KG1 (cell line): ENCODE measurements around the gene SLC48A1.
"Not testable (repeated sequence)": the region's sequence is repeated elsewhere in the genome, so short reads cannot be mapped to it uniquely, and the experiment has no call there.

Source experiments
- DNase-seq: peaks from one replicate; lab custom pipeline; 2025; lab: John Stamatoyannopoulos, UW

SLC48A1 gene

DNA sequence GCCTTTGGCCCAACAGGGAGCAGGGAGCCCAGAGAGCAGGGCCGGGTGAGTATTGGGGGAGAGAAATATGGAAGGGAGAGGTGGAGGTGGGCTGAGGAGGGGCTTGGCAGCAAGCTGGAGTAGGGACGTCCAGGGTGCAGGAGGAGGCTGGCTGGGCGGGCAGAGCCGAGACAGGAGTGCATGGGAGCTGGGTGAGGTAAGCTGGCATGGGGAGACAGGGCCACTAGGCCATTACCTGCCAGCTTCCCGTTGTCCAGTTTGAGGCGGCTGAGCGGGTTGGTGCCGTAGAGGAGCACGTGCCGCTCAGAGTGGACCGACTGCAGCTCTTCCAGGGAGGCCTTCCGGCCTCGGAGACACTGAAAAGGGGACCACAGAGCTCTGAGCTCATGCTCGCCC lies 18.3 kb downstream of the SLC48A1 start:
- no peak for DNase-seq

DNA sequence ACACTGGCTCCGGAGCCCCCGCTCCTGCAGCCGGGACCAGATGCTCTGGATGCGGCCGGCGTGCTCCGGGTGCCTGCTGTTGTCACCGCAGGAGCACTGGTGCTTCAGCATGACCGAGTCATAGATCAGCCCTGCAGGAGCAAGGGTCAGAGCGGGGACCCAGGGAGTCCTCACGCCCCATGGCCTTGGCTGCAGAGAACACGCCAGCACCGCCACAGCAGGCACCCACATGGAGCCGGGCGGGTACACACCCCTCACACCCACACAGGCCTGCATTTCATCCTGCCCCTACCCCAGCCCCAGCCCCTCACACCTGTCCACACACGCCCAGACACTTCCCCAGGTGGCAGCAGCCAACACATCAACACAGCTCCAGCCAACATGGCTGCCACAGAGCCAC lies 18.8 kb downstream of the SLC48A1 start:
- DNase-seq, result no peak

DNA sequence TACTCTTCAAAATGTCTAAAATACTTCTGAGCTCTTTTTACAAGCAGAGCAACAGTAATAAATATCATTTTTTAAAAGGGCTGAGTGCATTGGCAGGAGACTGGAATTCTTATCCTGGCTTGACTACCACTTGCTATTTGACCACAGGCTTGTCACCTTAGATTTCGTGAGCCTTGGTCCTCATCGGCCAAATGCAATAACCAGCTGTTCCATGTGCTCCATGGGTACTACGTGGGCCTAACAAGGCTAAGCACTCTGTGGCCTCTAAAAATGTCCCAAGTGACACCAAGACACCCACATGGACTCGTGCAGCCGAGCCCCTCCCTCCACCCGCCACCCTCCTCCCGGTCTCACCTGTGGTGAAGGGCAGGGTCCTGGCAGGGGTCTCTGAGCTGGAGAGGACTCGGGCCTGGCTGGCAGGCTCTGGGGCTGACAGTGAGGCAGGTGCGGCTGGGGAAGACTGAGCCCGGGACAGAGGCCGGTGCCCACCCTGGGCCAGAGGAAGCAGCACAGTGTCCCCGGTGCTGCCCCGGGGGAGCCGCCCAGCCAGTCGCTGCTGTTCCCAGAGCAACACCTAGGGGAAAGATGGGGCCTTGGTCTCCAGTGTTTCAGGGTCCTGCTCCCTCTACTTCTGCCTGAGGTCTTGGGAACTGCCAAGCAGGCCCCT lies 20.1 kb downstream of the SLC48A1 start:
- no peak for DNase-seq

DNA sequence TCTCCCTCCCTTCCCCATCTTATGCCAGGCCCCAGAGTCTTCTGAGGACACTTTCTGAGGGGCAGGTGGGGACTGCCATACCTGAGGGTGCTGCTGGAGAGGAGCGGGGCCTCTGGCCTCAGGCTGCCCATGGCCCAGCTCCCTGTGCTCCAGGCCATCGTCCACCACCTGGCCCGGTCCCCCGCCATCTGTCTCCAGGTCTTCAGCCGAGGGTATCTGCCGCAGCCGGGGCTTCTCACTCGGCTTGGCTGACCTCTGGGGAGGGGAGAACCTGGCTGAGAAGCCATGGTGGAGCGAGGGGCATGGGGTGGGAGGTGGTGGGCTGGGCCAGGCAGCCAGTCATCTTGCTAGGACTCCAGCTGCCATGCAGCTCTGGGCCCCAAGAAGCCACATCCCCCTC lies 21.6 kb downstream of the SLC48A1 start:
- no peak for DNase-seq

DNA sequence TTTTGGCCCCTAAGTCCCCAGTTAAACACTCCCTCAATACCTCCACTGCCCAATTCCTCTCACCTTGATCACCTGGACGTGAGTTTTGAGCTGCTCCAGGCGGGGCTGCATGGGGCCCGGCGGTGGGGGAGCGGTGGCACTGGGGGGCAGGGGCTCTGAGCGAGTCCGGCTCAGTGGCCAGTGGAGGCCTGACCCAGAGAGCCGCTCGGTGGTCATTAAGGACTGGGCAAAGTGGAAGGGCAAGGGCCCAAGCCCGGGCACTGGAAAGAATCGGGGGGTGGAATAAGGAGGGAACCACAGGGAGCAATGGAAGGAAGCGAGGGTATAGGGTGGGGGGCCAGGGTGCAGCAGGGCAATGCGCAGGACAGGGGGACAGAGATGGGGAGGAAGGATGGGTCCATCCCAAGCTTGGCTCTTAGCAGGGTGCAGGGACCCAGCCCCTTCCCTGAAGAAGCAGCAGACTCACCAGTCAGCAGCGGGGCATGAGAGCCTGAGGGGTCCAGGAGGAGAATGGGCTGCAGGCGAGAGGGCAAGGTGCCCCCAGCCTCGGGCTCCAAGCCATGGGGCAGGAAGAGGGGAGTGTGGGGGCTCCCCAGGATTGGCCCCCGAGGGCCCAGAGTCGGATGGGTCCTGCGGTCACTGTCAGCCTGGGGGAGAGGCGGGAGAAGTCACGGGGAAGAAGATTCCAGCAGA lies 22.2 kb downstream of the SLC48A1 start:
- DNase-seq, result no peak

DNA sequence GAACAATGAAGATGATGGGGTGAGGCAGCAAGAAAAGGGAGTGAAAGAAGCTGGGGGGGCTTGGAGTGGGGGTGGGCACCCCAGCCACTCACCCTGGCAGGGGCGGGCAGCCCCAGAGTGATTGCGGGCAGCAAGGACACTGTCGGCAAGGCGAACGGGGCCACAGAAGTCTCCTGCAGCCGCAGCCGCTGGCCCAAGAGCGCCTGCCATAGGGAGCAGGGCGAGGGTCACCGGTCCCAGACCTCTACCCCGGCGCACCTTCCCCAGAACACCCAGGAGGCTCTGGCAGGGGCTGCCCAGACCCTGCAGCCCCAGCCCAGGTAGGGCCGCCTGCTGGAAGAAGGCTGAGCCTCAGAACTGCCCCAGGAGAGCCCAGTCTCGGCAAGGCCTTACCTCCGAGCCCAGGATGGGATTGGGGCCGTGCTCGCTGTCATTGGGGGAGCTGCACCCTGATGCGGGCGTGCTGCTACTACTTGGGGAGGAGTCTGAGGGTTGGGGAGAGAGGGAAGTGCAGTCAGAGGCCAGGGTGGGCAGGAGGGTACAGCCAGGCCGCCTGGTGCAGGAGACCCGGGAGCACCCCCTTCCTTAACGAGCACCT lies 22.9 kb downstream of the SLC48A1 start:
- DNase-seq, result no peak

DNA sequence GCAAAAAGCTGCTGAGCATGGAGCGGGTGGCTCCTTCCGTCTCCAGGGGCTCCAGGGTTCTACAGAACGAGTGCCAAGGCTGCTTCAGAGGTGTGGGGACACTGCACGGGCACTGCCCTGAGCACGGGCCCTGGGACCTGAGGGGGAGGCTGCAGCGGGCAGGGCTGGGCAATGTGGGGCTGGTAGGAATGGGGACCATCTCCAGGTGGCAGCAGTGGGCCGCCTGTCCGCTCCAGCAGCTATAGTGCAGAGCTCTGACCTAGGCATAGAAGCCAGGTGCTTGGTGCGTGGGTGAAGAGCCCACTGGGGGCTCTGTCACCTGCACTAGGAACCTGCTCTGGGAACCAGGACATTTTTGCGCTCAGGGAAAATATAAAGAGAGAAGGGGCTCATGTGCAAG lies 24.4 kb downstream of the SLC48A1 start:
- no peak for DNase-seq

DNA sequence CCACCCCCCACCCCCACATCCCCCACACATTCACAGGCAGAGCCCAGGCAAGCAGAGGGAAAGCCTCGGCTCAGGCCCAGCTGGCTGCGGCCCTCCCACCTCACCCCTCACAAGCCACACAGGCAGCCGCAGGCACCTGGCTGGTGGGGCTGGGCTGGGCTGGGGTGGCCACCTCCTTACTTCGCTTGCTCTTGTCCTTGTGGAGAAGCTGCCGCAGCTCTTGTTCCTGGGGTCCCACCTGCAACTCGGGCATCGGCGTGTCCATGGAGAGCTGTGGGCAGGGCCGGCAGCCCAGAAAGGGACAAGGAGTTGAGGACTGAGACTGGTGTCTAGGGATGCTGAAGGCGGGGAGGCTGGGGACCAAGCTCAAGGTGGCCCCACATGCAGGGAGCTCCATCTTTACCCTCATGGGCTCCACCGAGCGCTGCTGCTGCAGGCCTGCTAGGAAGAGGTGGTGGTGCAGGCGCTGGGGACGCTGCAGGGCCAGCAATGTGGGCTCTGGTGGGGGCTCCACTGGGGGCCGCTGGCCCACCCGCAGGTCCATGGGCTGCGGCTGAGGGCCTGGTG lies 25.4 kb downstream of the SLC48A1 start:
- no peak for DNase-seq

DNA sequence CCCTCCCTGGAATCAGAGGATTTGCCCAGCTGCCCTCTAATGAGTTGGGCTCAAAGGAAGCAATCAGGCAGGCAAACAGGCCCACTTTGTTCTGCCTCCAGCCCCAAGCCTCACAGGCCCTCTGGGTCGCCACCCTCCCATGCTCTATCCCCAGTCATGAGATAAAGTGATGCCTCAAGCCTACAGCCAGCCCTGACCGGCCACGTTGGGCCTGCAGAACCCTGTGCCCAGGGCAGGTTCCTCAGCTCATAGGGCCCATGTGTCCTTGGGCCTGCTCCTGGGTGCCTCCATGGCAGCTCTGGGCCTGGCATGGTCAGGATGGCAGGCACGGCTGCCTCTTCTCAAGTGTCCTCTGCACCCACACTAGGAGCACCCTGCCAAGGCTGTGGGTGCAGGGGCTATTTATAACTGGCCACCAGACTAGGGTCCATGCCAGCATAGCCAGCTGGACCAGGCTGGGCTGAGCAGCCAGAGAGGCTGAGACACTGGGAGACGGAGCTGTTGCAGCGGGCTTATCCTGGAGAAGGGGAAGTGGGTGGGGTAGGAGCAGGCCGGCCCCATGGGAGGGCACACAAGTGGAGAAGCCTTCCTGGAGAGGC lies 26.4 kb downstream of the SLC48A1 start:
- DNase-seq, result no peak

DNA sequence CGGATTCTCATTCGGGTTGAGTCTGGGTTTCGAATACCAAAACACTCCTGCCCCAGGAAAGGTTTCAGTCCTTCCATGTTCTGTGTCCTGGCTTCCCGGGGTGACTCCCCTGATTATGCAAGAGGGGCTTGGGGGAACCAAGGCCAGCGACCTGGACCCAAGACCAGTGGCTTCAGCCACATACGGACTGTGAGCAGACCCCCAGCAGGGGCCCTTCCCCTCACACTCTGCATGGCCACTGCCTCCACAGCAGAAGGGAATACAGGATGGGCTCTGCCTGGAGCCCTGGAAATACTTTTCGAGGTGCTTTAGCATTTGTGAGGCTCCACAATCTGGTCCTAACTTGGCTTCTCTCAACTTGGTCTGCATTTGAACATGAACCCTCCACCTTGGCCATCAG lies 27.5 kb downstream of the SLC48A1 start:
- no peak for DNase-seq

DNA sequence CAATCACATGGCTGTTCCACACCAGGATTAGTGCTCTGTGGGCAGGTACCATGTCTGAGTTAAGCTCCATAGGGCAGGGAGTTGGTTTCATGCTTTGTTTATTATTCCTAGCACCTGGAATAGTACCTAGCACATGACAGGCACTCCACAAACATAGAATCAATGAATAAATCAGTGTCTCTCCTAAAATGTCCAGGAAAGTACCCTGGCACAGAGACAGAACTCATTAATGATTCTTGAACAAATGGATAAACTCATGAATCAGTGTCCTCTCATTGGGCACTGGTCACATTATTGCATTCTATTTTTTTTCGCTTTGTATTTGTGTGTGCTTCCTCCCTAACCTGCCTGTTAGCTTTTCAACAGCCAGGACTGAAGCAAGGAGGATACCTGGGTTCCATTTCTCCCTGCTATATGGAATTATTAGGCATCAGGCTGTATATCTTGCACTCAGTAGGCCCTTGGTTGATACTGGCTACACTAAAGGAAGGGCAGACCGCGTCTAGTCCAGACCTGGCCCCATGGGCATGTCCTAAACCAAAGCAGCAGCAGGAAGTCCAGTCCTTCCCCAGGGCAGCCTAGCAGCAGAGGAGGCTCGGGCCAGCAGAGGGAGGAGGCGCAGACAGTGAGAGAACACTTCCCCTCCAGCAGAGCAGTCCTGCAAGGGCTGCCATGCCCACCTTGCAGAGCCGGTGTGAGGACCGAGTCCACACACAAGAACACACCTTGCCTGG lies 28.3 kb downstream of the SLC48A1 start:
- DNase-seq, result no peak

DNA sequence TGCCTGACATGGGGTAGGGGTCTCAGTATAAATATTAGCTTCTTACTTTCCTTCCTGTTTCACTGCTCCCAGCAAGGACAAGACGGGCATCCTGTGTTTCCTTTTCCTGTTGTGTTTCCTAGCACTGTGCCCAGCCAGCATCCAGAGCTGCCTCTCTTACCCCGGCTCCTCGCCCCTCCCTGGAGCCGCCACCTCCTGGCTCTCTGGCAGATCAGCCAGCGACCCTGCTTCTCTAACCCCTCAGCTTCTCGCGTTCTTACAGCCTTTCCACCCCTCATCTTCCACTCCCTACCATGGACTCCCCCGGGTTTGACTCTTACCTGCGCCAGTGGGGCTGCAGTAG lies 28.8 kb downstream of the SLC48A1 start:
- DNase-seq, result no peak

DNA sequence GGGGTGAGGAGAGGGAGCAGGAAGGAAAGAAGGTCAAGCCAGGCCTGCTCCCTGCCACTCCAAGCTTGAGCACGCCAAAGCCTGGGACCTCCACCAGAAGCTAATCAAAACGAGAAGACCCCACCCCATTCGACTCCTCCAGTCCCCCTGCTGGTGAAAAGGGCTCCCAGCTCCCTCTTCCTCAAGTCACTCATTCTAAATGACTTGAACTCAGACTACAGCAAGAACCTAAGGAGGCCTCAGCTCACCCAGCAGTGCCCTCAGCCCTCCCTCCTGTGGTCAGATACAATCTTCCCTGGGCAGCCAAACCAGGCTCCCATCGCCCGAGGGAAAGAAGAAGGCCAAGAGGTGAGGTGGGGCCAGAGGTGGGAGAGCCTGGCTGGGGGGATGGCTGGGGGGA lies 29.3 kb downstream of the SLC48A1 start:
- DNase-seq, result no peak

DNA sequence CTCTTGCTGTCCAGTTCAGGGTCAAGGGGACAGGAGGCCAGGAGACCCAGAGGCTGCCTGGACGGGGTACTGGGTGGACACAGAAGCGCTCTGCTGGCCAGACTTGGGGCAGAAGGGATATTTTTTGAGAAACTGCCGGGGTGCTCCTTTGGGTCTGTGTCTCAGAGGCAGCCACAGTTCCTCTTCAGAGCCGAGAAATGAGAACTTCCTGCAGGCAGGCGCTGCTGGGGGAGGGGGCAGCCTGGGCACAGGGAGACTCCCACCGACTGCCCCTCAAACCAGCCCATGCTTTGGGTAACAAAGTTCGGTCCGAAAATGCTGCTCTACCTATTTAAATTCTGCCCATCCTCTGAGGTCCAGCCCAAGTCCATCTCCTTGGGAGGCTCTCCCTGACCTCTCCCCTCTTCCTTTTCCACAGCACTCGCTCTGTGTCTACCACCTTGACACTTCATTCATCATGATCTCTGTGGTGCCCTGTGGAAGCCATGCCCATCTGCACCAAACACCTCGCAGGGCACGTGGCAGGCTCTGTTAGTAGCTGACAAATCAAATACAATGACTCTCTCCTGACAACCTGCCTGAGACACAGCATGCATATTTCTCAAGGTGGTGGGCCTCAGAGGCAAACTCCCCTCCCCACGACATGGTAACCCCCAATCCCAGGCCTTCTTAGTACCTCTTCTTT lies 30.3 kb downstream of the SLC48A1 start:
- no peak for DNase-seq

DNA sequence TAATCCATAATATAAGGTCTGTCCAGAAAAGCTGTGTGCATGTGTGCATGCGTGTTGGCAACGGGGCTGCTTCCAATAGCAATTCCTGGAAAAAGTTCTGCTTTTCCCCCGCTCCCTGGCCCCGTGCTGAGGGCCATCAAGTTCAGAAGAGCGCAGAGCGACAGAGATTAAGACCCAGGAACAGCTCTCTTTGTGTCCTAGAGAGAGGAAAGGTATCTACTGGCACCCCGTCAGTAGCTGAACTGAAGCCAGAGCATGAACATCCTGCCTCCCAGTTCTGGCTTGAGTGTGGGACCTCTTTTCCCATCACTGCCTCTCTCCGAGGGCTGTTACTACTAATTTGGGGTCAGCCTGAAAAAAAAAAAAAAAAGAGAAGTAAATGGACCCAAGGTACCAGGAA lies 31.1 kb downstream of the SLC48A1 start:
- no peak for DNase-seq

DNA sequence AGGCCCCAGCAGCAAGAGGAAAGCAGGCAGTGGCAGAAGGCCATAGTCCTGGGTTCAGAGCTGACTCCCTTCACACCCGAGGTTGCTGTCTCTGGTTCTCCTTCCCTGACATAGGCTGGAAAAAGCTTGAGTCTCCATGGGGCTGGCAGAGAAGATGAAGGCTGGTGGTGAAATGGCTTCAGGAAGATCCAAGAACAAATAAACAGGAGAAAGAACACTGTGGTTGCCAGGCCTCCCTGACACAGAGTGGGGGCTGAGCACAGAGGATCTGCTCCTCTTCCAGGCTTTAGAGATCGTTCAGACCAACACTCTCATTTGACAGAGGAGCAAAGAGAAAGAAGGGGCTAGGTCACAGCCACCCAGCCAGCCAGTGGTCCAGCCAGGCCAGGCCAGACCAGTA lies 32.4 kb downstream of the SLC48A1 start:
- no peak for DNase-seq

DNA sequence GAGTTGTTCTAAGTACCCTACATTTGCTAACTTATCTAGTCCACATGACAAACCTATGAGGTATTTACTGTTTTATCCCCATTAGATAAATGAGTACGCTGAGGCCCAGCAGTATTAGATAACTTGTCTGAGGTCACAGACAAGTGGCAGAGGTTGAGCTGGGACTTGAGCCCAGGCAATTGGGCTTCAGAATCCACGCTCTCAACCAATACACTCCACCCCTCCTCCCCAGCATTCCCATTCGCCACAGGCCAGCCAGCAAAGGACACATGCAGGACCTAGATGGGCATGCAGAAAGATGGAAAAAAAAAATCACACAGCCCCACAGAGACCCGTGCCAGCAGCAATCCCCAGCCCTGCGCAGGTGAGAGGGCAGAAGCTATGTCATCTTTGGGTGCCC lies 34.3 kb downstream of the SLC48A1 start:
- no peak for DNase-seq

DNA sequence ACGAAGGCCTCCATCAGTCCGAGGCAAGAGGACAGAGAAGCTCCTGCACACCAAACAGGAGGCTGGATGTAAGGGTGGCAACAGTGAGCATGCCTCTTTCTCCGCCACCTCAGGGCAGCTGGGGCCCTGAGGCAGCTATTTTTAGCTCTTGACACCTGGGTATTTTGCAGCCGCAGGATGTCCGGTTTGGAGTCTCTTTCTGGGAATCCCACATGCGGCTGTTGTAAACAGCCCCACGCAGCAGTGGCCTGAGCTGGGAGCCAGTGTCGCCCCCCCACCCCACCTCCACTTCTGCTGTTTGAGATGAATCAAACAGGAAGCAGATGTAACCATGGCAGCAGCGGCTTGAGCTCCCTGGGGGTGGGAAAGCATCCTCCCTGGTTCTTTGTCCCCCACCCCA lies 35.0 kb downstream of the SLC48A1 start:
- peak; percentile 59 for DNase-seq

DNA sequence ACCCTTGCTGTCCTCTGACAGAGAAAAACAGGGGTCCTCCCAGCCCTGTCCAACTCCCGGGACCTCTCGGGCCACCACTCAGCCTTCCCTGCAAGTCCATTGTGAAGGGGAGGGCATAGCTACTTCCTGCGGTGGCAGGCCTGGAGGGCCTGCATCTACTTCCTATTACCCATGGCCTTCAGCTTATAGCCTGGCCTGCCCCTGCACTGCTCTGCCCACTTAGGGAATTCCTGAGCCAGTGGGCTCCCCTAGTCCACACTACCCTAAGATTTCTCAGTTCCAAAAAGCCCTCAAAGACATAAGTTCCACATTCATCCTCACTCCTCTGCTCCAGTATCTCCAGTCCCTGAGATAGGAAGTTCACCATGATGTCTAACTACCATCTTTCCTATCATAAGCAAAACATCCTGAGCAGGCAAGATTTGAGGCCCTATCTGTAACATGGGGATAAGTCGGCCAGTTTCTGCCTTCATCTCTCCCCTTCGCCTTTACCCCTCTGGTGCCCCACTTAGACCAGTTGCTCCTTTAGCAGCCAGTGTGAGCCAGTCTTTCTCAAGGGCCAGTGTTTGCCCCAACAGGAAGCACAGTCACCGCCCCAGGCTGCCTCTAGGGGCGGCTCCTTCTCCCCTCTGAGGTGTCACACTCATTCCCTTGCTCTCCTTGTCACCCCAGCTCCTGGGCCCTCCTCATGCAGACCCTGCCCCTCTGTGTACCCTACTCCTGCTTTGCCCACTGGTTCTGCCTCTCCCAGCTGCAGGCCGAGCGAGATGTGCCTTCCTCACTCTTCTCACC lies 35.7 kb downstream of the SLC48A1 start:
- DNase-seq, result peak; percentile 61

DNA sequence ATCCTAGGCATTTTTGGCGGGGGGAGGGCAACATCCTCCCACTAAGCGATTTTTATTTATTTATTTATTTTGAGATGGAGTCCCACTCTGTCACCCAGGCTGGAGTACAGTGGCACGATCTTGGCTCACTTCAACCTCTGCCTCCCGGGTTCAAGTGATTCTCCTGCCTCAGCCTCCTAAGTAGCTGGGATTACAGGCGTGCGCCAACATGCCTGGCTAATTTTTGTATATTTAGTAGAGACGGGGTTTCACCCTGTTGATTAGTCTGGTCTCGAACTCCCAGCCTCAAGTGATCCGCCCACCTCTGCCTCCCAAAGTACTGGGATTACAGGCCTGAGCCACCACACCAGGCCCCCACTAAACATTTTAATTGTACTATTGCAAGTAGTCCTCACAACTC lies 36.5 kb downstream of the SLC48A1 start:
- DNase-seq, result not testable (repeated sequence)

DNA sequence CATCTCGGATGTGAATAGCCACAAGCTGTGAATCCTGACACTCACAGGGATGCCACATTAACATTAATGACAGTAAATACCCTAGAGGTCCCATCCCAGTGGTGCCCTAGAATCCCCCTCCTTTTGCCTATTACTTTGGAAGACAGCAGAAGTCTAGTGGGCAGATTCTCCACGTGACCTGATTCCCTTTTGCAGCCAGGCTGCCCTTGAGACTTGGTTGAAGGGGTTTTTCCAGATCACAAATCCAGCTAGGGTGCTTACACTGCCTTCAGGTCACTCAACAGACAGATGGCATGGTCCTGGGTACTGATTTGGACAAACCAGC lies 38.0 kb downstream of the SLC48A1 start:
- DNase-seq, result no peak
